H7 (cell line): ENCODE results near the gene GRN. TPM values are rescaled to one million over a fixed set of nuclear protein-coding genes. Genes with fewer than 3 reads are reported as not detected.

ENCODE experiments used
- total RNA-seq: library from RNA; depleted of rRNA; stranded (reverse); fragments of >200 nt; shearing (Covaris generic); gene quantifications from 2 replicates; pipeline ENCODE4 v1.2.3, GENCODE V29; 2014; rRNA removed

The GRN gene
- total RNA-seq, 1 experiment from 2014 or later = 122 TPM

Other genes with a start within 250 kb of the GRN start
- gene HDAC5, start 221.7 kb upstream of the GRN start, total RNA-seq = 72.5 and 89.0 TPM in 2 replicates
- gene HROB, start 203.4 kb upstream of the GRN start, total RNA-seq = 12.9 and 15.7 TPM in 2 replicates
- gene ASB16, start 174.6 kb upstream of the GRN start, total RNA-seq = 0.17 TPM in 1 of 2 replicates, not detected in the other
- 19.1 and 25.7 TPM in 2 replicates for gene TMUB2, start 158.3 kb upstream of the GRN start, total RNA-seq
- gene ATXN7L3, start 145.4 kb upstream of the GRN start, total RNA-seq = 80.6 and 83.4 TPM in 2 replicates
- gene UBTF, start 125.6 kb upstream of the GRN start, total RNA-seq = 63.3 and 66.2 TPM in 2 replicates
- gene SLC4A1, start 77.2 kb upstream of the GRN start, total RNA-seq = 0.07 TPM in 2 replicates
- 5.1 and 5.7 TPM in 2 replicates for gene RUNDC3A, start 36.7 kb upstream of the GRN start, total RNA-seq
- 281 and 295 TPM in 2 replicates for gene SLC25A39, start 20.5 kb upstream of the GRN start, total RNA-seq
- 23.7 and 24.1 TPM in 2 replicates for gene FAM171A2, start 18.6 kb downstream of the GRN start, total RNA-seq
- gene ITGA2B, start 44.3 kb downstream of the GRN start, total RNA-seq = 6.2 and 11.4 TPM in 2 replicates
- 16.9 and 23.2 TPM in 2 replicates for gene GPATCH8, start 158.1 kb downstream of the GRN start, total RNA-seq
- 21.1 and 28.3 TPM in 2 replicates for gene FZD2, start 212.2 kb downstream of the GRN start, total RNA-seq